Inferior parietal cortex (tissue), 1 donor: ENCODE results near the gene DNAAF3.
"Not testable (repeated sequence)": the region's sequence is repeated elsewhere in the genome, so short reads cannot be mapped to it uniquely, and the experiment has no call there.

Experiments used
- DNase-seq: peaks from one replicate; pipeline ENCODE4 v3.0.0-alpha.2; 2016; ENCODE audit errors: extremely low spot score

The DNAAF3 gene

GRCh38 chr19:55175117-55175867 is 8.9 kb upstream of the DNAAF3 start:
- DNase-seq, result no peak

- no peak for DNase-seq
Measured at GRCh38 chr19:55174425-55175116, 8.2 kb upstream of the DNAAF3 start.

- no peak for DNase-seq
Measured at GRCh38 chr19:55173714-55174409, 7.4 kb upstream of the DNAAF3 start.

GRCh38 chr19:55173186-55173713 is 6.8 kb upstream of the DNAAF3 start:
- DNase-seq, result no peak

GRCh38 chr19:55172741-55173140 is 6.3 kb upstream of the DNAAF3 start:
- no peak for DNase-seq

GRCh38 chr19:55172318-55172717 is 5.9 kb upstream of the DNAAF3 start:
- DNase-seq, result not testable (repeated sequence)

GRCh38 chr19:55171440-55171839 is 5.0 kb upstream of the DNAAF3 start:
- DNase-seq, result no peak

- DNase-seq, result no peak
Measured at GRCh38 chr19:55169136-55169535, 2.7 kb upstream of the DNAAF3 start.

GRCh38 chr19:55165952-55166529 is 372 bp downstream of the DNAAF3 start:
- no peak for DNase-seq

GRCh38 chr19:55161571-55162322 is 4.7 kb downstream of the DNAAF3 start:
- no peak for DNase-seq

GRCh38 chr19:55160986-55161365 is 5.4 kb downstream of the DNAAF3 start:
- DNase-seq, result no peak

- peak; percentile 64 for DNase-seq
Measured at GRCh38 chr19:55160128-55160985, 6.1 kb downstream of the DNAAF3 start.

GRCh38 chr19:55158848-55159749 is 7.3 kb downstream of the DNAAF3 start:
- no peak for DNase-seq

- DNase-seq, result no peak
Measured at GRCh38 chr19:55158423-55158822, 8.0 kb downstream of the DNAAF3 start.

GRCh38 chr19:55157064-55157908 is 9.1 kb downstream of the DNAAF3 start, which contains the start of gene TNNI3:
TSS of gene TNNI3 (minus strand) at chr19:55157732. CDS start at chr19:55157589, 143 bp downstream.
- no peak for DNase-seq

GRCh38 chr19:55156202-55157063 is 10.0 kb downstream of the DNAAF3 start:
- no peak for DNase-seq

- not testable (repeated sequence) for DNase-seq
Measured at GRCh38 chr19:55155784-55156183, 10.6 kb downstream of the DNAAF3 start.
